H1 (cell line): Measurements from ENCODE around the gene TOP2A. TPM values are rescaled to one million over a fixed set of nuclear protein-coding genes. Genes with fewer than 3 reads are reported as not detected.

Source experiments
- CTCF ChIA-PET: fragments of 300-600 bp; sonication (Branson Sonifier 250); formaldehyde crosslinking; loops from one replicate; lab custom pipeline; 2021; ENCODE audit not compliant: partially characterized antibody; lab: Charles Lee
- POLR2A ChIA-PET: fragments of 300-600 bp; sonication (Branson Sonifier 250); formaldehyde crosslinking; loops from one replicate; lab custom pipeline; 2021; ENCODE audit warnings: inconsistent platforms; ENCODE audit not compliant: partially characterized antibody; lab: Charles Lee
- DNase-seq, 2 experiments: peaks; one replicate each; pipeline versions ENCODE4 v3.0.0 to v3.0.0-alpha.2; 2010 to 2022; ENCODE audit warnings: low spot score in 2 of 2, low read depth in 1 of 2, mixed read lengths in 1 of 2
- FAIRE-seq: peaks from 2 replicates; lab custom pipeline; 2011; peaks lifted over from hg19 to GRCh38; lab: Jason Lieb, UNC
- H2AFZ ChIP-seq: 2 replicates; pipeline ENCODE4 v1.8.1; 2012; ENCODE audit warnings: low read length, inconsistent platforms
- H2AK5ac ChIP-seq: 2 replicates; pipeline ENCODE4 v1.6.1; 2013; ENCODE audit warnings: low read depth, low read length
- H2BK120ac ChIP-seq: replicated peaks from 2 replicates; pipeline ENCODE3; 2013; ENCODE audit warnings: low read depth, low read length, inconsistent platforms
- H2BK12ac ChIP-seq: 2 replicates; pipeline ENCODE4 v1.6.1; 2013; ENCODE audit warnings: low read depth, low read length
- H2BK15ac ChIP-seq: 2 replicates; pipeline ENCODE4 v1.6.1; 2013; ENCODE audit warnings: low read length
- H2BK20ac ChIP-seq: 2 replicates; pipeline ENCODE4 v1.6.1; 2013; ENCODE audit warnings: low read length
- H2BK5ac ChIP-seq: 2 replicates; pipeline ENCODE4 v1.6.1; 2013; ENCODE audit warnings: low read depth, low read length
- H3K14ac ChIP-seq: 2 replicates; pipeline ENCODE4 v1.6.1; 2013; ENCODE audit warnings: inconsistent platforms; ENCODE audit not compliant: insufficient read length
- H3K18ac ChIP-seq: 2 replicates; pipeline ENCODE4 v1.6.1; 2013; ENCODE audit warnings: low read length; ENCODE audit errors: extremely low read depth
- H3K23ac ChIP-seq: 2 replicates; pipeline ENCODE4 v1.6.1; 2013; ENCODE audit warnings: inconsistent platforms; ENCODE audit not compliant: insufficient read length
- H3K23me2 ChIP-seq: 2 replicates; pipeline ENCODE4 v1.6.1; 2013; ENCODE audit warnings: low read depth, low read length
- H3K27ac ChIP-seq: 2 replicates; pipeline ENCODE4 v1.6.1; 2011; ENCODE audit warnings: low read depth, low read length, inconsistent platforms
- H3K27me3 ChIP-seq, 4 experiments: replicated peaks in 1 of 4; 1 replicate in 1 of 4; 2 replicates in 3 of 4; pipeline versions ENCODE4 v1.6.1 to v1.8.1; 2011 to 2013; ENCODE audit warnings: low read length in 3 of 4, mild to moderate bottlenecking in 3 of 4, inconsistent platforms in 2 of 4, mixed read lengths in 2 of 4, moderate library complexity in 1 of 4; ENCODE audit not compliant: control insufficient read depth in 3 of 4, insufficient read depth in 3 of 4; ENCODE audit errors: extremely low read depth in 1 of 4
- H3K36me3 ChIP-seq, 4 experiments: 2 replicates each; pipeline versions ENCODE4 v1.6.1 to v1.8.1; 2011 to 2013; ENCODE audit warnings: mild to moderate bottlenecking in 4 of 4, low read length in 3 of 4, moderate library complexity in 2 of 4, control low read depth in 1 of 4, inconsistent platforms in 1 of 4; ENCODE audit not compliant: insufficient read depth in 4 of 4, control insufficient read depth in 2 of 4
- H3K4ac ChIP-seq: replicated peaks from 2 replicates; pipeline ENCODE3; 2013; ENCODE audit warnings: low read length, low read depth, mixed read lengths, inconsistent platforms; ENCODE audit not compliant: insufficient read length
- H3K4me1 ChIP-seq, 4 experiments: replicated peaks in 1 of 4; 1 replicate in 1 of 4; 2 replicates in 3 of 4; pipeline versions ENCODE4 v1.6.1 to v1.8.1; 2011 to 2013; ENCODE audit warnings: low read length in 3 of 4, inconsistent platforms in 2 of 4, mixed read lengths in 1 of 4; ENCODE audit not compliant: insufficient read depth in 4 of 4, control insufficient read depth in 3 of 4
- H3K4me2 ChIP-seq, 2 experiments: 2 replicates each; pipeline versions ENCODE4 v1.6.1 to v1.8.1; 2011 to 2013; ENCODE audit warnings: low read depth in 2 of 2, low read length in 2 of 2, control low read depth in 1 of 2, inconsistent platforms in 1 of 2, mild to moderate bottlenecking in 1 of 2; ENCODE audit not compliant: insufficient read depth in 1 of 2
- H3K4me3 ChIP-seq, 4 experiments: fragments of 200-600, 300-600 bp in 1 of 4; sonication (generic), shearing (Covaris generic), sonication (Bioruptor Twin) in 1 of 4; 2 replicates each; pipeline versions ENCODE4 v1.5.1 to v1.8.1; 2011 to 2016; ENCODE audit warnings: low read length in 4 of 4, low read depth in 3 of 4, control low read depth in 2 of 4, inconsistent platforms in 2 of 4, mild to moderate bottlenecking in 2 of 4, mixed read lengths in 1 of 4, moderate library complexity in 1 of 4; ENCODE audit not compliant: insufficient read depth in 2 of 4; ENCODE audit errors: extremely low read depth in 1 of 4
- H3K56ac ChIP-seq: replicated peaks from 2 replicates; pipeline ENCODE3; 2013; ENCODE audit warnings: low read depth, mild to moderate bottlenecking, mixed read lengths, low read length, inconsistent platforms; ENCODE audit not compliant: insufficient read length
- H3K79me1 ChIP-seq: 2 replicates; pipeline ENCODE4 v1.6.1; 2013; ENCODE audit warnings: low read depth, low read length, control low read depth
- H3K79me2 ChIP-seq, 2 experiments: 2 replicates each; pipeline versions ENCODE4 v1.6.1 to v1.8.1; 2012 to 2013; ENCODE audit warnings: low read length in 2 of 2, mild to moderate bottlenecking in 2 of 2, inconsistent platforms in 1 of 2; ENCODE audit not compliant: insufficient read depth in 2 of 2, control insufficient read depth in 1 of 2
- H3K9ac ChIP-seq, 4 experiments: replicated peaks in 1 of 4; 1 replicate in 1 of 4; 2 replicates in 3 of 4; pipeline versions ENCODE4 v1.6.1 to v1.8.1; 2011 to 2013; ENCODE audit warnings: low read depth in 3 of 4, low read length in 3 of 4, control low read depth in 2 of 4, mild to moderate bottlenecking in 2 of 4, moderate library complexity in 2 of 4, inconsistent platforms in 1 of 4; ENCODE audit errors: extremely low read depth in 1 of 4
- H3K9me3 ChIP-seq, 2 experiments: 2 replicates each; pipeline versions ENCODE4 v1.6.1 to v1.8.1; 2012 to 2013; ENCODE audit warnings: mild to moderate bottlenecking in 2 of 2, moderate library complexity in 2 of 2, control low read depth in 1 of 2, inconsistent platforms in 1 of 2, low read depth in 1 of 2, low read length in 1 of 2, mixed read lengths in 1 of 2; ENCODE audit not compliant: insufficient read depth in 2 of 2
- H4K20me1 ChIP-seq, 2 experiments: replicated peaks in 1 of 2; 2 replicates each; pipeline versions ENCODE3 to v1.8.1; 2011 to 2013; ENCODE audit warnings: inconsistent platforms in 2 of 2, low read length in 2 of 2, mild to moderate bottlenecking in 1 of 2; ENCODE audit not compliant: insufficient read depth in 2 of 2, control insufficient read depth in 1 of 2
- H4K5ac ChIP-seq: 2 replicates; pipeline ENCODE4 v1.6.1; 2013; ENCODE audit warnings: low read length, low read depth, mixed read lengths, inconsistent platforms; ENCODE audit not compliant: insufficient read length
- H4K8ac ChIP-seq: 2 replicates; pipeline ENCODE4 v1.8.0; 2013; ENCODE audit warnings: mild to moderate bottlenecking, moderate library complexity, low read length, inconsistent platforms; ENCODE audit not compliant: insufficient read depth; ENCODE audit errors: extremely low read depth
- H4K91ac ChIP-seq: replicated peaks from 2 replicates; pipeline ENCODE3; 2013; ENCODE audit warnings: low read length, mixed read lengths, inconsistent platforms; ENCODE audit not compliant: insufficient read length
- CREB1 ChIP-seq: IDR thresholded peaks from 2 replicates; pipeline ENCODE4 v1.6.1; 2012; ENCODE audit warnings: inconsistent platforms
- HDAC2 ChIP-seq, 2 experiments: fragments of 300-600 bp in 1 of 2; sonication (generic) in 1 of 2; IDR thresholded peaks; 2 replicates each; pipeline ENCODE4 v1.6.1; 2011 to 2012; ENCODE audit warnings: low read depth in 2 of 2, low read length in 2 of 2, mild to moderate bottlenecking in 2 of 2, moderate library complexity in 2 of 2, borderline replicate concordance in 1 of 2, inconsistent platforms in 1 of 2
- NANOG ChIP-seq: IDR thresholded peaks from 2 replicates; pipeline ENCODE4 v1.6.1; 2011; ENCODE audit warnings: low read length, low read depth, mild to moderate bottlenecking, inconsistent platforms; ENCODE audit not compliant: insufficient read depth, poor library complexity, severe bottlenecking
- POU5F1 ChIP-seq: IDR thresholded peaks from 2 replicates; pipeline ENCODE4 v1.6.1; 2011; ENCODE audit warnings: low read depth, mild to moderate bottlenecking, low read length, moderate library complexity
- RFX5 ChIP-seq: IDR thresholded peaks from 2 replicates; pipeline ENCODE4 v1.6.1; 2011; ENCODE audit warnings: low read depth, low read length, improper control_type of control experiment, borderline replicate concordance
- RNF2 ChIP-seq: fragments of 200-900, 300-1000 bp; sonication (generic); IDR thresholded peaks from 2 replicates; pipeline ENCODE4 v1.7.1; 2016; ENCODE audit warnings: borderline replicate concordance, low read depth, mild to moderate bottlenecking, antibody characterized with exemption, low read length; ENCODE audit not compliant: poor library complexity, severe bottlenecking; ENCODE audit errors: missing control alignments
- RXRA ChIP-seq: IDR thresholded peaks from 2 replicates; pipeline ENCODE4 v1.6.1; 2011; ENCODE audit warnings: low read depth, mild to moderate bottlenecking, low read length, moderate library complexity; ENCODE audit not compliant: insufficient read depth
- SAP30 ChIP-seq: fragments of 300-600 bp; sonication (generic); IDR thresholded peaks from 2 replicates; pipeline ENCODE4 v1.7.1; 2012; ENCODE audit warnings: low read length, moderate library complexity, mild to moderate bottlenecking, inconsistent platforms; ENCODE audit not compliant: insufficient read depth, insufficient replicate concordance
- SIN3A ChIP-seq, 2 experiments: IDR thresholded peaks in 1 of 2; conservative IDR thresholded peaks in 1 of 2; 2 replicates each; pipeline ENCODE4 v1.6.1; 2011 to 2012; ENCODE audit warnings: low read length in 2 of 2, improper control_type of control experiment in 1 of 2, low read depth in 1 of 2, mild to moderate bottlenecking in 1 of 2
- TAF7 ChIP-seq: optimal IDR thresholded peaks from 2 replicates; pipeline ENCODE3; 2011; ENCODE audit warnings: low read depth, mild to moderate bottlenecking, inconsistent platforms, low read length, moderate library complexity, borderline replicate concordance
- WGBS, 2 experiments: shearing (Covaris generic) in 1 of 2; methylation state at CpG; one replicate each; pipeline versions ENCODE4 v1.1.6 to v1.1.7; 2013 to 2015; ENCODE audit warnings: low lambda C conversion rate in 2 of 2, mixed read lengths in 2 of 2, inconsistent platforms in 1 of 2, low coverage in 1 of 2, missing lambda C conversion rate in 1 of 2; ENCODE audit not compliant: insufficient replicate concordance in 2 of 2, insufficient coverage in 1 of 2, insufficient read length in 1 of 2; ENCODE audit errors: extremely low coverage in 1 of 2, missing lambda C conversion rate in 1 of 2; 5-methylcytosine and 5-hydroxymethylcytosine counted together
- polyA plus RNA-seq, 7 experiments: library from polyadenylated mRNA; depleted of rRNA in 3 of 7; stranded (reverse) in 5 of 7; unstranded in 2 of 7; fragments of >200 nt in 5 of 7; fragments of 200-250 nt in 2 of 7; gene quantifications; 1 replicate in 5 of 7; 2 replicates in 1 of 7; 4 replicates in 1 of 7; pipeline versions ENCODE4 v1.2.1 to v1.2.3, GENCODE V29; 2011 to 2013; ENCODE audit warnings: missing spikeins in 2 of 7, mixed read lengths in 2 of 7
- total RNA-seq: library from RNA; stranded (reverse); fragmentation: NEBNext Ultra II Directional; extraction: Animal tissue kit (Norgen Biotek cat#: 25700); gene quantifications from 2 replicates; pipeline ENCODE4 v1.2.1, GENCODE V29; 2021
- TF ChIP-seq, protein P1 (sequence below): IDR thresholded peaks from 2 replicates; pipeline ENCODE4 v1.6.1; 2011; ENCODE audit warnings: low read depth, mild to moderate bottlenecking, low read length; ENCODE audit not compliant: insufficient read depth

TOP2A gene
- total and polyA plus RNA-seq, 2 of the 8 experiments (the other 6 are each of a cell fraction or from before 2014, with no cell fraction given): 83.1 to 291 TPM

DNA sequence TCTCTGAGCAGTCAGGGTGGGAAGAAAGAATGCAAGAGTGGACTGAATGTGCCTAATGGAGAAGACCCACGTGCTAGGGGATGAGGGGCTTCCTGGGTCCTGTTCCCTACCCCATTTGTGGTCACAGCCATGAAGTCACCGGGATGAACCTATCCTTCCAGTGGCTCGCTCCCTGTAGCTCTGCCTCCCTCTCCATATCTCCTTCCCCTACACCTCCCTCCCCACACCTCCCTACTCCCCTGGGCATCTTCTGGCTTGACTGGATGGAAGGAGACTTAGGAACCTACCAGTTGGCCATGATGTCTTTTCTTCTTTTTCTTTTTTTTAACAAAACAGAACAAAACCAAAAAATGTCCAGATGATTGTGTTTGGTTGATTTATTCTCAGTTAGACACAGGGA is 39.7 kb upstream of the TOP2A start:
- DNase-seq (no peak), FAIRE-seq (no peak)
- Histone ChIP-seq H3K27me3 (no peaks in the 10 kb centered on the region), H3K18ac (0 out of 2 replicates have a peak overlapping the region, but pooled peaks have one; percentile 48), H2AK5ac (no peak overlapping the region), H3K27ac (no peak overlapping the region), H2BK5ac (no peak overlapping the region), H2BK15ac (no peak overlapping the region), H3K4me3 (no peak overlapping the region), H2BK12ac (no peak overlapping the region), H3K23me2 (no peaks in the 10 kb centered on the region; the same call in 1 of the 2 replicates), H3K79me2 (no peaks in the 10 kb centered on the region), H3K23ac (no peak overlapping the region), H2BK120ac (no peak overlapping the region), H4K8ac (no peak overlapping the region), H3K4me2 (no peak overlapping the region), H3K36me3 (peaks cover 6 to 26% (median 10%) of the 10 kb centered on the region in 4 experiments; a peak in 7 of 8 replicates), H3K79me1 (no peaks in the 10 kb centered on the region), H3K4ac (no peak overlapping the region), H2BK20ac (no peak overlapping the region), H3K9me3 (no peaks in the 10 kb centered on the region), H3K14ac (no peak overlapping the region), H3K9ac (no peak overlapping the region), H2AFZ (no peak overlapping the region), H4K5ac (no peak overlapping the region), H4K91ac (no peak overlapping the region), H3K56ac (no peak overlapping the region), H4K20me1 (no peaks in the 10 kb centered on the region), H3K4me1 (peaks cover 2 to 18% (median 9%) of the 10 kb centered on the region in 4 experiments)
- ChIA-PET POLR2A (interaction anchor here (1.1 to 2.5 kb wide), 5 partner anchors 9 to 14 kb away, joined by 3 to 9 read pairs (median 5); no protein-coding TSS in a partner anchor), CTCF (interaction anchor here (1.0 to 34.1 kb wide), 6 partner anchors 6 to 103 kb away, joined by 3 to 739 read pairs (median 220); partner anchors contain the start of gene IGFBP4)
- WGBS, 2 experiments: 87% methylated on average over 3 of the region's 3 CpGs; no CpG with 5 or more reads in 1 of the 2 experiments
- TF ChIP-seq SIN3A (conservative IDR thresholded peaks at IDR 0.05 in 1 of 2, IDR thresholded peaks at IDR 0.05 in 1 of 2; ENCODE audit: low read depth in 1 of 2, low read length in 2 of 2) (no peak), NANOG (no peak), HDAC2 (IDR thresholded peaks at IDR 0.05; ENCODE audit: borderline replicate concordance in 1 of 2, low read depth in 2 of 2, low read length in 2 of 2) (no peak), POU5F1 (no peak), RFX5 (no peak), RNF2 (no peak), RXRA (no peak), TAF7 (no peak), SAP30 (no peak), CREB1 (no peak)
- TF ChIP-seq, protein P1, sequence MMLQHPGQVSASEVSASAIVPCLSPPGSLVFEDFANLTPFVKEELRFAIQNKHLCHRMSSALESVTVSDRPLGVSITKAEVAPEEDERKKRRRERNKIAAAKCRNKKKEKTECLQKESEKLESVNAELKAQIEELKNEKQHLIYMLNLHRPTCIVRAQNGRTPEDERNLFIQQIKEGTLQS: no peak
